ENCODE results near the gene ALKBH5. TPM values are rescaled to one million over a fixed set of nuclear protein-coding genes. Genes with fewer than 3 reads are reported as not detected.
A peak's percentile ranks its signal among the peaks of the same experiment; 100 is the strongest.

The ALKBH5 gene
- total and polyA plus RNA-seq, 2 donors (not counting 1 experiment from before 2014, with no cell fraction given) = 70.3 to 103 TPM

- no peak overlapping the region for H2AFZ ChIP-seq (ENCODE audit: low read length)
- H3K9ac ChIP-seq (ENCODE audit: insufficient read depth, low read length) = no peak overlapping the region
- H3K36me3 ChIP-seq (ENCODE audit: control insufficient read depth, insufficient read depth, low read length) = peaks cover 8% of the 10 kb centered on the region
- no peak overlapping the region for H3K4me3 ChIP-seq (replicated peaks in 1 of 4; ENCODE audit: control extremely low read depth in 1 of 4, insufficient read depth in 1 of 4, low read depth in 3 of 4, low read length in 4 of 4)
- no peak overlapping the region for H3K27ac ChIP-seq (ENCODE audit: insufficient read depth, low read length)
- H3K79me2 ChIP-seq (ENCODE audit: control insufficient read depth, insufficient read depth, low read length) = peaks cover 84% of the 10 kb centered on the region
- no peaks in the 10 kb centered on the region for H4K20me1 ChIP-seq (ENCODE audit: control insufficient read depth, extremely low read depth, insufficient read depth, low read length)
- no peaks in the 10 kb centered on the region for H3K9me3 ChIP-seq (ENCODE audit: control insufficient read depth, insufficient read depth, low read depth, low read length)
- DNase-seq (ENCODE audit: low read depth in 2 of 2) = peak in 1 of 2 donors; percentile 7
- no peaks in the 10 kb centered on the region for H3K27me3 ChIP-seq (ENCODE audit: control insufficient read depth, insufficient read depth, low read length)
- H3K4me1 ChIP-seq (ENCODE audit: control insufficient read depth, extremely low read depth, insufficient read depth, low read length) = peaks cover 15% of the 10 kb centered on the region
- H3K4me2 ChIP-seq (ENCODE audit: extremely low read depth, insufficient read depth, low read length) = no peak overlapping the region
- TF ChIP-seq CTCF (conservative IDR thresholded peaks at IDR 0.05 in 1 of 2, IDR thresholded peaks at IDR 0.05 in 1 of 2; ENCODE audit: low read depth in 1 of 2, low read length in 2 of 2) (no peak), EZH2 (IDR thresholded peaks at IDR 0.05; ENCODE audit: low read length, missing control alignments) (no peak)
These were observed 7.6 kb downstream of the ALKBH5 start for GRCh38 chr17:18191236-18191667.

DNA sequence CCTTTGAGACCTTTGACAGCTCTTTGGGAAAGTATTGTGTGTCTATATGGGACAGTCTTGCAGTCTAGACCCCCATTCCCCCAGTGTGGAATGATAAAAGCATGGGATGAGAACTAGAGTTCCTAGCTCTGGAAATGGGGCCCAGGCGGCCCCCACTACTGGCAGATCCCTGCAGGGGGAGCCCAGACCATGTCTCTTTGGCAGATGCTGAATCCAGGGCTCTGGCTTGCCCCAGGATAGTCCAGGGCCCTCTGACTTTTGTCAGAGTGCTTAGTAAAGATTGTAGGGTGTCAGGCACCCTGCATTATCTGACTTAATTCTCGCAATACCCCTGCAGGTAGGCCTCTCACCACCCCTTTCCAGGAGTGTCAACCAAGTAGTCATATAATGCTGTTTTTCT, 8.3 kb downstream of the ALKBH5 start:
- H4K20me1 ChIP-seq (ENCODE audit: control insufficient read depth, extremely low read depth, insufficient read depth, low read length) = no peaks in the 10 kb centered on the region
- H3K4me2 ChIP-seq (ENCODE audit: extremely low read depth, insufficient read depth, low read length) = no peak overlapping the region
- no peak overlapping the region for H3K27ac ChIP-seq (ENCODE audit: insufficient read depth, low read length)
- no peaks in the 10 kb centered on the region for H3K27me3 ChIP-seq (ENCODE audit: control insufficient read depth, insufficient read depth, low read length)
- H3K9ac ChIP-seq (ENCODE audit: insufficient read depth, low read length) = no peak overlapping the region
- TF ChIP-seq CTCF (conservative IDR thresholded peaks at IDR 0.05 in 1 of 2, IDR thresholded peaks at IDR 0.05 in 1 of 2; ENCODE audit: low read depth in 1 of 2, low read length in 2 of 2) (peak; percentile 19 to 30), EZH2 (IDR thresholded peaks at IDR 0.05; ENCODE audit: low read length, missing control alignments) (no peak)
- peaks cover 78% of the 10 kb centered on the region for H3K79me2 ChIP-seq (ENCODE audit: control insufficient read depth, insufficient read depth, low read length)
- no peak for DNase-seq (ENCODE audit: low read depth in 2 of 2)
- H3K4me3 ChIP-seq (replicated peaks in 1 of 4; ENCODE audit: control extremely low read depth in 1 of 4, insufficient read depth in 1 of 4, low read depth in 3 of 4, low read length in 4 of 4) = no peak overlapping the region
- no peak overlapping the region for H2AFZ ChIP-seq (ENCODE audit: low read length)
- H3K36me3 ChIP-seq (ENCODE audit: control insufficient read depth, insufficient read depth, low read length) = peaks cover 12% of the 10 kb centered on the region
- no peaks in the 10 kb centered on the region for H3K9me3 ChIP-seq (ENCODE audit: control insufficient read depth, insufficient read depth, low read depth, low read length)
- peaks cover 14% of the 10 kb centered on the region for H3K4me1 ChIP-seq (ENCODE audit: control insufficient read depth, extremely low read depth, insufficient read depth, low read length)

- Histone ChIP-seq H3K79me2 (ENCODE audit: control insufficient read depth, insufficient read depth, low read length) (peaks cover 77% of the 10 kb centered on the region), H3K27me3 (ENCODE audit: control insufficient read depth, insufficient read depth, low read length) (no peaks in the 10 kb centered on the region), H3K4me1 (ENCODE audit: control insufficient read depth, extremely low read depth, insufficient read depth, low read length) (peaks cover 3% of the 10 kb centered on the region), H4K20me1 (ENCODE audit: control insufficient read depth, extremely low read depth, insufficient read depth, low read length) (no peaks in the 10 kb centered on the region), H3K36me3 (ENCODE audit: control insufficient read depth, insufficient read depth, low read length) (peaks cover 20% of the 10 kb centered on the region), H3K27ac (ENCODE audit: insufficient read depth, low read length) (no peak overlapping the region), H3K9ac (ENCODE audit: insufficient read depth, low read length) (no peak overlapping the region), H3K4me2 (ENCODE audit: extremely low read depth, insufficient read depth, low read length) (no peak overlapping the region), H3K4me3 (replicated peaks in 1 of 4; ENCODE audit: control extremely low read depth in 1 of 4, insufficient read depth in 1 of 4, low read depth in 3 of 4, low read length in 4 of 4) (no peak overlapping the region), H2AFZ (ENCODE audit: low read length) (no peak overlapping the region), H3K9me3 (ENCODE audit: control insufficient read depth, insufficient read depth, low read depth, low read length) (no peaks in the 10 kb centered on the region)
- no peak for TF ChIP-seq CTCF (conservative IDR thresholded peaks at IDR 0.05 in 1 of 2, IDR thresholded peaks at IDR 0.05 in 1 of 2; ENCODE audit: low read depth in 1 of 2, low read length in 2 of 2)
- no peak for TF ChIP-seq EZH2 (IDR thresholded peaks at IDR 0.05; ENCODE audit: low read length, missing control alignments)
- no peak for DNase-seq (ENCODE audit: low read depth in 2 of 2)
These were observed 10.8 kb downstream of the ALKBH5 start for GRCh38 chr17:18194394-18194793.
